Aorta (tissue), 5 donors: Measurements from ENCODE around the gene GRK4. TPM values are rescaled to one million over a fixed set of nuclear protein-coding genes. Genes with fewer than 3 reads are reported as not detected.
"Not testable (repeated sequence)": the region's sequence is repeated elsewhere in the genome, so short reads cannot be mapped to it uniquely, and the experiment has no call there.

ENCODE experiments used
- ATAC-seq: fragments of 200-7000 bp; cut with Tn5 transposase; one replicate; pipeline ENCODE4 v1.9.1; 2022; ENCODE audit warnings: moderate library complexity; ENCODE audit not compliant: low FRiP score
- DNase-seq, 2 donors: peaks; one replicate each; pipeline ENCODE4 v3.0.0-alpha.2; 2020
- H3K27ac ChIP-seq, 2 donors: one replicate each; pipeline ENCODE4 v1.5.1; 2013; ENCODE audit warnings: low read length in 2 of 2, mild to moderate bottlenecking in 2 of 2, moderate library complexity in 2 of 2, control low read depth in 1 of 2, inconsistent platforms in 1 of 2, low read depth in 1 of 2
- H3K27me3 ChIP-seq, 2 donors: one replicate each; pipeline ENCODE4 v1.6.1; 2013; ENCODE audit warnings: control low read depth in 1 of 2, low read length in 1 of 2, mild to moderate bottlenecking in 1 of 2, moderate library complexity in 1 of 2; ENCODE audit not compliant: insufficient read depth in 2 of 2, control insufficient read depth in 1 of 2
- H3K36me3 ChIP-seq, 2 donors: one replicate each; pipeline ENCODE4 v1.6.1; 2013; ENCODE audit warnings: control low read depth in 1 of 2, low read length in 1 of 2, mild to moderate bottlenecking in 1 of 2; ENCODE audit not compliant: insufficient read depth in 2 of 2, control insufficient read depth in 1 of 2
- H3K4me1 ChIP-seq, 2 donors: one replicate each; pipeline ENCODE4 v1.6.1; 2013; ENCODE audit warnings: low read length in 2 of 2, control low read depth in 1 of 2, mild to moderate bottlenecking in 1 of 2, moderate library complexity in 1 of 2; ENCODE audit not compliant: insufficient read depth in 2 of 2, control insufficient read depth in 1 of 2
- H3K4me3 ChIP-seq, 2 donors: one replicate each; pipeline ENCODE4 v1.5.1; 2013; ENCODE audit warnings: low read length in 2 of 2, control low read depth in 1 of 2, mild to moderate bottlenecking in 1 of 2
- H3K9me3 ChIP-seq: one replicate; pipeline ENCODE4 v1.6.1; 2013; ENCODE audit warnings: mild to moderate bottlenecking, low read length; ENCODE audit not compliant: control insufficient read depth
- WGBS, 2 donors: extraction: QIAGEN DNeasy Blood & Tissue Kit; methylation state at CpG; one replicate each; pipeline ENCODE4 v1.1.7; 2013; 5-methylcytosine and 5-hydroxymethylcytosine counted together
- intact Hi-C, 2 donors: fragments of 100-400 bp; cut with DNase I; formaldehyde crosslinking; loops; one replicate each; pipeline versions ENCODE4 v1.14.2 to v1.15.0; 2022
- polyA plus RNA-seq, 2 donors: library from polyadenylated mRNA; stranded (reverse); fragments of 200-250 nt; gene quantifications; one replicate each; pipeline ENCODE4 v1.2.3, GENCODE V29; 2013
- total RNA-seq, 2 donors: library from RNA; stranded (reverse); fragmentation: NEBNext Ultra II Directional; extraction: Animal tissue kit (Norgen Biotek cat#: 25700); gene quantifications; one replicate each; pipeline ENCODE4 v1.2.1, GENCODE V29; 2021
- donor health status: healthy with polysubstance abuse.
- donor health status: Bipolar disorder and iron deficiency.
- donor health status: DM: no; HTN: no; CAD: no.
- donor health status: DM: no; HTN: no; CAD: no.
- donor health status: DM: yes; HTN: yes; CAD: no.

GRK4 gene
- total and polyA plus RNA-seq, 4 donors = 3.6 to 10.8 (median 7.2) TPM

DNA sequence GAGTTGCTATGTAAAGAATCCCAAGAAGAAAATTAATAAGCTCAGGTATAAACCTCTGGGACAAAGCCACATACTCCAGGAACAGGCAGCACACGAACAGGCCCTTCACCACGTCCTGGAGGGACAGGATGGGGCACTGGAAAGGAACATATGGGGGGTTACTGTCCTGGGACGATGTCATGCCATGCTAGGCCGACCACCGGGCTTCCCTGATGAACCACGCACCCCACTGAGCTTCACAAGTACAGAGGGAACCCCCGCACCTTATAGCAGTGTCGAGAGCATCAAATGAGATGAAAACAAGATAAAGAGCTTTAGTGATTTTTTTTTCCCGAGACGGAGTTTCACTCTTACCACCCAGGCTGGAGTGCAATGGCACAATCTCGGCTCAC is 19.3 kb upstream of the GRK4 start:
- Histone ChIP-seq H3K9me3 (no peaks in the 10 kb centered on the region), H3K27ac (no peak overlapping the region), H3K4me3 (no peak overlapping the region), H3K27me3 (no peaks in the 10 kb centered on the region), H3K4me1 (no peaks in the 10 kb centered on the region), H3K36me3 (peaks cover 0 to 10% of the 10 kb centered on the region in 2 donors)
- ATAC-seq = no peak
- peak in 1 of 2 donors; percentile 24 for DNase-seq
- 82 to 87% methylated on average over 11 of the region's 11 CpGs for WGBS, 2 donors
- intact Hi-C loops = no loop called here

DNA sequence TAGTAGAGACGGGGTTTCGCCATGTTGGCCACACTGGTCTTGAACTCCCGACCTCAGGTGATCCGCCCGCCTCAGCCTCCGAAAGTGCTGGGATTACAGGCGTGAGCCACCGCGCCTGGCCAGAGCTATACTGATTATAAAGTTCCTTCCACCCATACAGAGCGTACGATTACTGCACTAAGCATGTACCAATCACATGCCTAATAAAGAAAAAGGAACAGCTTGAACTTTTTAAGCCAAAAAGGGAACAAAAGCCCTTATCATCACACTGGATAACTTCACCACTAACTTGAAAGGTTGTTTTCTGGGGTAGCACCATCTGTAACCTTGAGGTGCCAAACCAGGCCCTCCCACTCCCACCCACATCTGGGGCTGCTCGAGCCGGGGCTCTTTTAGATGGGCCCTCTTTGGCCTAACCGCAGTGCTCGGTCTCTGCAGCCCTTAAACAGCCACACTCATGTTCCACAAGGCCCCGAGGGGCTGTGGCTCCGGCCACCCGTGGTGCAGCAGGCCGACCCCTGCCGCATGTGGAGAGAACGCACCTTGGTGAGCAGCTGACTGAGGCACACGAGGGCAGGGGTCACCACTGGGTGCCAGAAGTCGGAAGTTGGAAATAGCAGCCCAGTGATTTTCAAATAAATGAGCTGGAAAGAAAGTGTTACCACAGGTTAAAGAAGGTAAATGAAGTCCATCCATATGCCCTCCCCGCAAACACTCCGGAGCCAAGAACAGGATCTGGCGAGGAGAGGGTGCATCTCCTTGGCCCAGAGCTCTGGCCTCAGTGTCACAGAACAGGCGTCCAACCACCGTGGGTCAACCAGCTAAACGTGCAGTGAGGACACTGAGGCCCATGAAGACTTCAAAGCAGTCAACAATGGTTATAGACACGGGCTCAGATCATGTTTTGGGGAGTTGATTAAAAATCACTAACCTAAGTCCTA is 18.5 kb upstream of the GRK4 start:
- Histone ChIP-seq H3K4me3 (no peak overlapping the region), H3K36me3 (peaks cover 0 to 10% of the 10 kb centered on the region in 2 donors), H3K27ac (no peak overlapping the region), H3K9me3 (no peaks in the 10 kb centered on the region), H3K27me3 (no peaks in the 10 kb centered on the region), H3K4me1 (no peaks in the 10 kb centered on the region)
- WGBS, 2 donors = 85 to 89% methylated on average over 30 of the region's 30 CpGs
- intact Hi-C loops = no loop called here
- ATAC-seq (no peak), DNase-seq (no peak)

DNA sequence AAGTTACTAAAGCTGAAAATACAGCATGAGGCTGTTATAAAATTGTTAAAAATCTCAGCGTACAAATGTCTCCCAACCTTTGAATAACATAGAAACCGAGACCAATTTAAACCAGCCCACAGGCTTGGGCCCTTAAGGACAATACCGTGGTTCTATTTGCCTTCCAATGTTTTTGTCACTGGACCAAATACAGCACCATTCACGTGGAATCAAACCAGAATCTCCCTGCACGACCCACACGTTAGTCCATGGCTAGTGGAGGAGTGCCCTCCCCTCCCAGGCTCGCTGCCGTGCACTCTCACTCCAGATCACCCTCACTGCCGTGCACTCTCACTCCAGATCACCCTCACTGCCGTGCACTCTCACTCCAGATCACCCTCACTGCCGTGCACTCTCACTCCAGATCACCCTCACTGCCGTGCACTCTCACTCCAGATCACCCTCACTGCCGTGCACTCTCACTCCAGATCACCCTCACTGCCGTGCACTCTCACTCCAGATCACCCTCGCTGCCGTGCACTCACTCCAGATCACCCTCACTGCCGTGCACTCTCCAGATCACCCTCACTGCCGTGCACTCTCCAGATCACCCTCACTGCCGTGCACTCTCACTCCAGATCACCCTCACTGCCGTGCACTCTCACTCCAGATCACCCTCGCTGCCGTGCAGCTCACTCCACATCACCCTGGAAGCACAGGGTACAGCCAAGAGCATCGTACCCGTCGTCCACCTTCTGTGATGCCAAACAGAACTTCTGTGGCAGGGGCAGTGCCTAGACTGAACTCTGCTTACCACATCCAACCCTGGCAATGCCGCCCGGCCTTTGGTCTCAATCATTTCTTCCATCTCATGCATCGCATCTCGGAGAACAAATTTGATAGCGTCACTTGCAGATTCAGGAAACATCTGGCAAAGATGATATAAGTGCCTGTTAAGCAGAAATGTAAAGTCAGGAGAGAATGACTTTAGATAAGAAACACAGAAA is 17.5 kb upstream of the GRK4 start:
- H3K36me3 ChIP-seq, intact Hi-C loops, H3K27ac ChIP-seq, ATAC-seq, H3K27me3 ChIP-seq, DNase-seq, H3K4me1 ChIP-seq, H3K4me3 ChIP-seq, H3K9me3 ChIP-seq: not testable (repeated sequence)
- WGBS, 2 donors = 84 to 85% methylated on average over 28 of the region's 30 CpGs

DNA sequence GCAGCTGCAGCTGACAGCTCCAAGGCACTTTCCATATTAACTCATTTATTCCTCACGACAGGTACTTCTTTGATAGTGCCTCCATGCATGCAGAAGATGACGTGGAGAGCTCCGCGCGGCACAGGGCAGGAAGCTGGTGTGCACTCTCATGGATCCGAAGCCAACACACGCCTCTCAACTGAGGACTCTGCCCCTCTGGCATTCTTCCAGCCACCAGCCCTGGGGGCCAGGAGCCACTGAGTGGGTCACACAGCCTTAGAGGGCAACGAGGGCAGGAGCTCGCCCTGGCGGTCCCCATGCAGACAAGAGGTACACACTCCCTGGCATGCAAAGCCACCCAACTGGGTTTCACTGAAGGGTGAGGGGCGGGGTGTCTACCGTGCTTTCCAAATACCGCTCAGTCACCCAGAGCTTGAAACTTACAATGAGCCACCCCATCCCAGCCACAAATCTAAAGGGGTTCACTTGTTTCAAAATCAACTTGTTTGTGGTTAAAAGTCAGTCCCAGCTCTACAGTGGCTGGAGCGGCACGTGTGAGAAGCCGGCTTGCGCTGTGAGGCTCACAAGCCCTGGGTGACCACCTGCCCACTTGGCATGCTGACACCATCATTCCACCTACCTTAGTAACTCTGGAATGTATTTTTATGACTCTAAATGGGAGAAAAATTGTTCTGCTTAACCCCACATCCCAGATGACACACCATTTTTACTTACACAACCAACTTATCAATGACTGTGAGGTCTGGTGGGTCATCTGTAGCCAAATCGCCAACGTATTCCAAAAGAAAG is 16.4 kb upstream of the GRK4 start:
- Histone ChIP-seq H3K36me3 (peaks cover 2 to 13% of the 10 kb centered on the region in 2 donors), H3K4me3 (no peak overlapping the region), H3K27ac (no peak overlapping the region), H3K4me1 (no peaks in the 10 kb centered on the region), H3K9me3 (no peaks in the 10 kb centered on the region), H3K27me3 (no peaks in the 10 kb centered on the region)
- ATAC-seq = no peak
- WGBS, 2 donors = 90% methylated on average over 19 of the region's 19 CpGs
- DNase-seq = no peak
- intact Hi-C loops = no loop called here

DNA sequence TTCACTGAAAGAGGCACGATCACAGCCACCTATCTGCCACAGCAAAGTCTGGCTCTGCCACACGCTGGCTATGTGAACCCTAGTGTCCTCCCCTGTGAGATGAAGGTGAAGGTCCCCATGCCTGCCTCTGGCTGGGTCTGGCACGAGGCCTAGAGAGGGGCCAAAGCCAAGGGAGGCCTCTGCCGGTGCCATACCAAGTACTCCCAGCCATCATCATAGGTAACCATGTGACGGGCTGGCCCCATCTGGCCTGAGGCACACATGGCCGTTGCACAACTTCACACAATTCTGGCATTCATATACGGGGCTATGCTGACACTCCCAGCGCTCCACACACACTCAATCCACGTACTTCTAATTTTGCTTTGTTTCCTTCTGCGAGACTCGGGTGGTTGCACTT is 15.4 kb upstream of the GRK4 start:
- intact Hi-C loops = no loop called here
- Histone ChIP-seq H3K9me3 (no peaks in the 10 kb centered on the region), H3K4me3 (no peak overlapping the region), H3K36me3 (peaks cover 2 to 13% of the 10 kb centered on the region in 2 donors), H3K27ac (no peak overlapping the region), H3K4me1 (no peaks in the 10 kb centered on the region), H3K27me3 (no peaks in the 10 kb centered on the region)
- ATAC-seq (no peak), DNase-seq (no peak)
- WGBS, 2 donors = 81 to 82% methylated on average over 11 of the region's 11 CpGs

DNA sequence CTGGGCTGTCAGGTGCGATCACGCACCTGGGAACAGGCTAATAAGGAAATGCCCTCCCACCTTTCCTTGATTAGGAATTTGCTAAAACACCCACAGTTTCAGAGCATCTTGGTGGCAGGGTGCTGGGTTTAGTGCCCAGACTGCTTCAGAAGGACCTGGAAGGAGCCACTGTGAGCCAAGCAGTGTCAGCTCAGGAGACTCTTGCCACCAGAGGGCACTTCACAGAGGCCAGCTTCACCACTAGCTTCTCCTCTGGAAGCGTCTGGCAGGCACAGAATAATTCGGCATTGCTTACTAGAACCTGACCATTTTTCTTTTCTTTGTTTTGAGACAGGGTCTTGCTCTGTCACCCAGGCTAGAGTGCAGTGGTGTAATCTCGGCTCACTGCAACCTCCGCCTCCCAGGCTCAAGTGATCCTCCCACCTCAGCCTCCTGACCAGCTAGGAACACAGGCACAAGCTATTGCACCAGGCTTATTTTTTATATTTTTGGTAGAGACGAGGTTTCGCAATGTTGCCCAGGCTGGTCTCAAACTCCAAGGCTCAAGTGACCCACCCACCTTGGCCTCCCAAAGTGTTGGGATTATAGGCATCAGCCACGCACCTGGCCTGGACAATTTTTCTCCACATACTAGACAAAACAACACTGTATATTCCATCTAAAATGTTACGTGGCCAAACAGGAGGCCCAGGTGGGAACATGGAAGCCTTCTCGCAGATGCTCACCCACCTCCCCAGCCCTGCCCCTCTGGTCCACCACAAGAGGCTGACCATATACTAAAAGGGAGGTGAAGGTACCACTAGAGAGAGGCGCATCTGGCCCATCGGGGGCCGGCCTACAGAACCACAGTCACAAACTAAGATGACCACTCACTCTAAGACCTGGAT is 14.2 kb upstream of the GRK4 start:
- WGBS, 2 donors = 83 to 84% methylated on average over 14 of the region's 14 CpGs
- H3K4me1 ChIP-seq = no peaks in the 10 kb centered on the region
- no peak overlapping the region for H3K27ac ChIP-seq
- peaks cover 5 to 13% of the 10 kb centered on the region in 2 donors for H3K36me3 ChIP-seq
- no peak overlapping the region for H3K4me3 ChIP-seq
- DNase-seq (no peak), ATAC-seq (no peak)
- intact Hi-C loops = no loop called here
- H3K27me3 ChIP-seq = no peaks in the 10 kb centered on the region
- no peaks in the 10 kb centered on the region for H3K9me3 ChIP-seq

DNA sequence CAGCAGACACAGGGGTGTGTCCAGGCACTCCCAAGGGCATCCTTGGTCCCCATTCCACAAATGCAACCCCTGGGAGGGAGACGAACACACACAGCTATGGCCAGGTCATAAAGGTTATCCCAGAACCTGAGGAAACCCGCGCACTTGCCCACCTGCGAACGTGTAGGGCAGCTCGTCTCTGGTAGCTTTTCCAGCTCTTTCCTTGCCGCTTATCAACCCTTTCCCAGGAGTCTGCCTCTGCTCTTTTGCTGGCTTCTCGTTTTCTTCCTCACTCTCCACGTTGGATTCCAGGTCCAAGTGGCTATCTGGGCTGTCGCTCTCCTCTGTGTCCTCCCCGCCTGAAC is 13.6 kb upstream of the GRK4 start:
- 92 to 93% methylated on average over 11 of the region's 11 CpGs for WGBS, 2 donors
- Histone ChIP-seq H3K4me3 (no peak overlapping the region), H3K27ac (no peak overlapping the region), H3K4me1 (no peaks in the 10 kb centered on the region), H3K27me3 (no peaks in the 10 kb centered on the region), H3K36me3 (peaks cover 5 to 13% of the 10 kb centered on the region in 2 donors), H3K9me3 (no peaks in the 10 kb centered on the region)
- no peak for ATAC-seq
- intact Hi-C loops = no loop called here
- no peak for DNase-seq
